GM12891 (cell line): ENCODE results near the gene SSBP2.

Experiments used
- PAX5 ChIP-seq: IDR thresholded peaks from 2 replicates; pipeline ENCODE4 v1.6.1; 2011; ENCODE audit warnings: low read length, moderate library complexity, mild to moderate bottlenecking; ENCODE audit not compliant: insufficient read depth, severe bottlenecking
- POLR2A ChIP-seq: IDR thresholded peaks from 2 replicates; pipeline ENCODE4 v1.6.1; 2011; ENCODE audit warnings: low read depth, low read length, control low read depth
- POLR2AphosphoS5 ChIP-seq: IDR thresholded peaks from 2 replicates; pipeline ENCODE4 v1.6.1; 2011; ENCODE audit warnings: low read depth, low read length, control low read depth
- POU2F2 ChIP-seq: IDR thresholded peaks from 2 replicates; pipeline ENCODE4 v1.6.1; 2011; ENCODE audit warnings: low read depth, mild to moderate bottlenecking, control low read depth, low read length, moderate library complexity

DNA sequence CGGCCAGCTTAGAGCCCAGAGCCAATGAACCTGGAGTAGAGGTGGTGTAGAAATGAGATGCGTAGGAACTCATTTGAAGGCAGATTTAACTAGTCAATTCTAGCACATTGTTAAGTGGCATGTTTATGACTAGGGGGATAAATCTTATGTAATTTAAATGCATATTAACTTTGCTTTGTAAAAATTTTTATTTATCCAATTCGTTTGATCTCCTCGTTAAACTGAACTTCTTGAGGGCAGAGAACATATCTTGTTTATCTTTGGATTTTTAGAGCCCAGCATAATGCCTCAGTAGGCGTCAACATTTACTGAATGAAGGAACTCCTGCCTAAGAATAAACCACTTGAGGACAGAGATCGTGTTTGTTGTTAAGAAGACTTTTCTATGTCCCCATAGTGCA, 315.9 kb downstream of the SSBP2 start:
- TF ChIP-seq POU2F2 = no peak
- no peak for TF ChIP-seq POLR2A
- no peak for TF ChIP-seq POLR2AphosphoS5
- no peak for TF ChIP-seq PAX5
